Ectodermal cell (in vitro differentiated cells): ENCODE measurements around the gene SSBP3.

Source experiments
- H3K27ac ChIP-seq: 2 replicates; pipeline ENCODE4 v1.7.0; 2013; ENCODE audit warnings: mild to moderate bottlenecking, low read depth, low read length; ENCODE audit not compliant: insufficient read depth, poor library complexity, severe bottlenecking
- H3K27me3 ChIP-seq: 2 replicates; pipeline ENCODE4 v1.7.0; 2013; ENCODE audit warnings: mild to moderate bottlenecking, low read length; ENCODE audit not compliant: insufficient read depth, control insufficient read depth, poor library complexity, severe bottlenecking
- H3K36me3 ChIP-seq: one replicate; pipeline ENCODE4 v1.7.0; 2013; ENCODE audit warnings: low read length; ENCODE audit not compliant: control insufficient read depth, insufficient read depth
- H3K4me1 ChIP-seq: one replicate; pipeline ENCODE4 v1.7.0; 2013; ENCODE audit warnings: low read length; ENCODE audit not compliant: control insufficient read depth, insufficient read depth
- H3K4me3 ChIP-seq: 2 replicates; pipeline ENCODE4 v1.7.0; 2013; ENCODE audit warnings: low read depth, low read length, control low read depth; ENCODE audit not compliant: insufficient read depth
- H3K9me3 ChIP-seq: 2 replicates; pipeline ENCODE4 v1.7.0; 2013; ENCODE audit warnings: mild to moderate bottlenecking, low read length, moderate library complexity; ENCODE audit not compliant: control insufficient read depth
- WGBS, 2 experiments: methylation state at CpG; one replicate each; pipeline ENCODE4 v1.1.7; 2013; ENCODE audit warnings: missing lambda C conversion rate in 2 of 2; 5-methylcytosine and 5-hydroxymethylcytosine counted together

Gene SSBP3

GRCh38 chr1:54289712-54290233, 116.4 kb downstream of the SSBP3 start:
- WGBS, 2 experiments: 80 to 87% methylated on average over 4 to 6 of the region's 6 CpGs
- H3K36me3 ChIP-seq: no peaks in the 10 kb centered on the region
- no peaks in the 10 kb centered on the region for H3K9me3 ChIP-seq
- no peak overlapping the region for H3K4me3 ChIP-seq
- H3K27me3 ChIP-seq: no peaks in the 10 kb centered on the region
- H3K27ac ChIP-seq: no peak overlapping the region
- H3K4me1 ChIP-seq: peaks cover 81% of the 10 kb centered on the region

- H3K27ac ChIP-seq: no peak overlapping the region
- H3K9me3 ChIP-seq: no peaks in the 10 kb centered on the region
- no peak overlapping the region for H3K4me3 ChIP-seq
- no peaks in the 10 kb centered on the region for H3K36me3 ChIP-seq
- 81 to 84% methylated on average over 9 of the region's 9 CpGs for WGBS, 2 experiments
- H3K4me1 ChIP-seq: peaks cover 66% of the 10 kb centered on the region
- no peaks in the 10 kb centered on the region for H3K27me3 ChIP-seq
Observed at GRCh38 chr1:54287801-54288211, 118.4 kb downstream of the SSBP3 start.

GRCh38 chr1:54287176-54287650, 119.0 kb downstream of the SSBP3 start:
- 34 to 37% methylated on average over 8 of the region's 8 CpGs for WGBS, 2 experiments
- Histone ChIP-seq H3K4me3 (no peak overlapping the region), H3K27me3 (no peaks in the 10 kb centered on the region), H3K9me3 (no peaks in the 10 kb centered on the region), H3K27ac (no peak overlapping the region), H3K36me3 (no peaks in the 10 kb centered on the region), H3K4me1 (peaks cover 61% of the 10 kb centered on the region)

GRCh38 chr1:54285815-54286345, 120.3 kb downstream of the SSBP3 start:
- Histone ChIP-seq H3K27me3 (no peaks in the 10 kb centered on the region), H3K4me1 (peaks cover 52% of the 10 kb centered on the region), H3K9me3 (no peaks in the 10 kb centered on the region), H3K27ac (no peak overlapping the region), H3K4me3 (no peak overlapping the region), H3K36me3 (peaks cover 3% of the 10 kb centered on the region)
- WGBS, 2 experiments: 91 to 94% methylated on average over 5 of the region's 5 CpGs

- 75 to 82% methylated on average over 8 of the region's 10 CpGs for WGBS, 2 experiments
- Histone ChIP-seq H3K9me3 (no peaks in the 10 kb centered on the region), H3K4me1 (peaks cover 47% of the 10 kb centered on the region), H3K4me3 (no peak overlapping the region), H3K27me3 (no peaks in the 10 kb centered on the region), H3K36me3 (peaks cover 7% of the 10 kb centered on the region), H3K27ac (no peak overlapping the region)
Observed at GRCh38 chr1:54284781-54285529, 121.2 kb downstream of the SSBP3 start.

GRCh38 chr1:54283635-54284385, 122.4 kb downstream of the SSBP3 start:
- no peak overlapping the region for H3K4me3 ChIP-seq
- no peaks in the 10 kb centered on the region for H3K9me3 ChIP-seq
- H3K27ac ChIP-seq: no peak overlapping the region
- WGBS, 2 experiments: 92% methylated on average over 8 of the region's 8 CpGs
- no peaks in the 10 kb centered on the region for H3K27me3 ChIP-seq
- H3K4me1 ChIP-seq: peaks cover 35% of the 10 kb centered on the region
- peaks cover 7% of the 10 kb centered on the region for H3K36me3 ChIP-seq

- Histone ChIP-seq H3K36me3 (peaks cover 8% of the 10 kb centered on the region), H3K4me3 (no peak overlapping the region), H3K9me3 (no peaks in the 10 kb centered on the region), H3K27me3 (no peaks in the 10 kb centered on the region), H3K4me1 (peaks cover 23% of the 10 kb centered on the region), H3K27ac (no peak overlapping the region)
- 95 to 96% methylated on average over 16 of the region's 16 CpGs for WGBS, 2 experiments
Observed at GRCh38 chr1:54282101-54282847, 123.9 kb downstream of the SSBP3 start.

- Histone ChIP-seq H3K4me1 (peaks cover 14% of the 10 kb centered on the region), H3K36me3 (peaks cover 11% of the 10 kb centered on the region), H3K27me3 (no peaks in the 10 kb centered on the region), H3K27ac (no peak overlapping the region), H3K4me3 (no peak overlapping the region), H3K9me3 (no peaks in the 10 kb centered on the region)
- 92 to 96% methylated on average over 12 of the region's 12 CpGs for WGBS, 2 experiments
Observed at GRCh38 chr1:54280651-54281050, 125.5 kb downstream of the SSBP3 start.

- peaks cover 11% of the 10 kb centered on the region for H3K36me3 ChIP-seq
- no peak overlapping the region for H3K27ac ChIP-seq
- H3K9me3 ChIP-seq: no peaks in the 10 kb centered on the region
- no peaks in the 10 kb centered on the region for H3K27me3 ChIP-seq
- 96% methylated on average over 8 of the region's 8 CpGs for WGBS, 2 experiments
- peaks cover 18% of the 10 kb centered on the region for H3K4me1 ChIP-seq
- no peak overlapping the region for H3K4me3 ChIP-seq
Observed at GRCh38 chr1:54279457-54279856, 126.7 kb downstream of the SSBP3 start.
